Measurements from ENCODE around the gene PCIF1. TPM values are rescaled to one million over a fixed set of nuclear protein-coding genes. Genes with fewer than 3 reads are reported as not detected.

Gene PCIF1
- total and polyA plus RNA-seq, 8 donors, result 21.0 to 41.4 (median 27.3) TPM

DNA sequence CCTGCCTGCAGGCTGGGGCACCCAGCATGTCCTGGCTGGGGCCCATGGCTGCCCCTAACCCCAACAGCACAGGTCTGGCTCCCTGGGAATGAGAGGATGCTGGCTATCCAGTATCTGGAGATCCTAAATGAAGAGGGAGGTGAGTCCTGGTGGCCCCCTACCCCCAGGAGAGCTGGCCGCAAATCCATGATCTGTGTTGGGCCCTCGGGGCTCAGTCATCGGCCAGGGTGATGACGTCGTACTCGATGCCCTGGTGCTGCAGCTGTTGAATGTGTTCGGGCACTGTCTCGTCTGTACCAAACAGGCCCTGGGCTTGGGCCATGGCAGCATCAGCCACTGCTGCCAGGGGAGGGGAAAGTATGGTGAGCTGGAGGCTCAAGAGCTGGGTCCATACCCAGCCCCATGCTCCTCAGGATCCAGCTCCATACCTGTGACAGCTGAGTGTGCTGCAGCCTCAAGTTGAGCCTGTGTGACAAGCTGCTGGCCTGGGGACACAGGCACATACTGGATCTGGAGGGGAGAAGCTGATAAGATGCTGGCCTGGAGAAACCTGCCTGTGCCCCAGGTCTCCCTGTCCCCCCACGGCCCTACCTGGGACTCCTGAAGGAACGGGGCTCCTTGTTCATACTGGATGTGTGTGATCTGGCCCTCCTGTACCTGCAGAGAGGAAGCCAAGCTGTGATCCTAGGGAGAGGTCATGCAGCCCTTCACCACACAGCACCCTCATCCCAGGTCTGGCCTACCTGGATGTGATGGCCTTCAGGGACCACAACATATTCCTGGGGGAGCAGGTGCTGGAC, 14.5 kb downstream of the PCIF1 start:
- Histone ChIP-seq H3K4me1 (peaks cover 0 to 27% (median 16%) of the 10 kb centered on the region in 4 donors), H3K9me3 (no peaks in the 10 kb centered on the region), H3K27me3 (no peaks in the 10 kb centered on the region), H3K4me3 (no peak overlapping the region), H3K36me3 (peaks cover 86 to 100% (median 100%) of the 10 kb centered on the region in 4 donors), H3K27ac (no peak overlapping the region)
- TF ChIP-seq EP300 (IDR thresholded peaks at IDR 0.05) (no peak), POLR2AphosphoS5 (IDR thresholded peaks at IDR 0.05) (no peak), POLR2A (IDR thresholded peaks at IDR 0.05) (no peak)
- TF ChIP-seq, protein P1, sequence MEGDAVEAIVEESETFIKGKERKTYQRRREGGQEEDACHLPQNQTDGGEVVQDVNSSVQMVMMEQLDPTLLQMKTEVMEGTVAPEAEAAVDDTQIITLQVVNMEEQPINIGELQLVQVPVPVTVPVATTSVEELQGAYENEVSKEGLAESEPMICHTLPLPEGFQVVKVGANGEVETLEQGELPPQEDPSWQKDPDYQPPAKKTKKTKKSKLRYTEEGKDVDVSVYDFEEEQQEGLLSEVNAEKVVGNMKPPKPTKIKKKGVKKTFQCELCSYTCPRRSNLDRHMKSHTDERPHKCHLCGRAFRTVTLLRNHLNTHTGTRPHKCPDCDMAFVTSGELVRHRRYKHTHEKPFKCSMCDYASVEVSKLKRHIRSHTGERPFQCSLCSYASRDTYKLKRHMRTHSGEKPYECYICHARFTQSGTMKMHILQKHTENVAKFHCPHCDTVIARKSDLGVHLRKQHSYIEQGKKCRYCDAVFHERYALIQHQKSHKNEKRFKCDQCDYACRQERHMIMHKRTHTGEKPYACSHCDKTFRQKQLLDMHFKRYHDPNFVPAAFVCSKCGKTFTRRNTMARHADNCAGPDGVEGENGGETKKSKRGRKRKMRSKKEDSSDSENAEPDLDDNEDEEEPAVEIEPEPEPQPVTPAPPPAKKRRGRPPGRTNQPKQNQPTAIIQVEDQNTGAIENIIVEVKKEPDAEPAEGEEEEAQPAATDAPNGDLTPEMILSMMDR (IDR thresholded peaks at IDR 0.05), result no peak
- WGBS, 5 donors, result 65 to 85% (median 79%) methylated on average over 8 to 10 of the region's 10 CpGs
- DNase-seq, result no peak
- intact Hi-C loops (cut with DNase I; ENCODE audit: low total_unique reads), result no loop called here

DNA sequence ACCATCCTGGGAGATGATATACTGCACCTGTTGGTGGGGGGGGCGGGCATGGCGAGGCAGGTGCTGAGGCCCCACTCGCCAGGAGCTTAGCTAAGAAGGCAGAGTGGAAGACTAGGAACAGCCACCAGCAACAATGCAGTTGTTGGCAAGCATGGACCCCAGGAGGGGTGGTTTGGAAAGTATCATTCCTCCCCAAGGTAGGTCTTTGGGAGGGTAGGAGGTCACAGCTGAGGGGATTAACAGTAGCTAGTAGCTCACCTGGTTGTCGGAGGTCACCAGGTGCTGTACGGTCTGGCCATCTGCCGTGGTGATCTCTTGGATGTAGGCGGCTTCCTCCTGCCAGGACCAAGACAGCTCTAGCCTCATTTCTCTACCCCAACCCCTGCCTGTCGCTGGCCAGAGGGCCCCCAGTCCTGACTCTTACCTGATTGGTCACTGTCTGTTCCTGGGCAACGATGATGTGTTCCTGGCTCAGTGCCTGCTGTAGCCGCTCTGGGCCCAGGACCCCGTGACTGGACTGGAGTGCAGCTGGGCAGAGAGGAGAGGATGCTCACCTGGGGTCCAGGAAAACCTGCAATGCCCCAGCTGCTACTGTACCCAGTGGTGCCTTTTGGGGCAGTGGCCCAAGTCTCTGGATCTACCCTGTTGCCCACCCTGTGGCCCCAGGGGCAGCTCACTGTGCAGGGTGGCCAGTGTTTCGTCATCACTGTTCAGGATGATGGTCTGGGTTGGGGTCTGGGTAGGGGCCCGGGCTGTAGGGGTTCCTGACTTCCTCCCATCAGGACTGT, 15.3 kb downstream of the PCIF1 start:
- H3K27ac ChIP-seq, result no peak overlapping the region
- H3K4me3 ChIP-seq, result no peak overlapping the region
- 75 to 81% (median 80%) methylated on average over 13 of the region's 13 CpGs for WGBS, 5 donors
- H3K27me3 ChIP-seq, result no peaks in the 10 kb centered on the region
- intact Hi-C loops (cut with DNase I; ENCODE audit: low total_unique reads), result no loop called here
- H3K4me1 ChIP-seq, result peaks cover 0 to 27% (median 16%) of the 10 kb centered on the region in 4 donors
- peaks cover 78 to 96% (median 94%) of the 10 kb centered on the region in 4 donors for H3K36me3 ChIP-seq
- TF ChIP-seq, protein P1 (IDR thresholded peaks at IDR 0.05), result no peak
- TF ChIP-seq EP300 (IDR thresholded peaks at IDR 0.05), result no peak
- TF ChIP-seq POLR2A (IDR thresholded peaks at IDR 0.05), result no peak
- no peak for TF ChIP-seq POLR2AphosphoS5 (IDR thresholded peaks at IDR 0.05)
- DNase-seq, result no peak
- H3K9me3 ChIP-seq, result no peaks in the 10 kb centered on the region

DNA sequence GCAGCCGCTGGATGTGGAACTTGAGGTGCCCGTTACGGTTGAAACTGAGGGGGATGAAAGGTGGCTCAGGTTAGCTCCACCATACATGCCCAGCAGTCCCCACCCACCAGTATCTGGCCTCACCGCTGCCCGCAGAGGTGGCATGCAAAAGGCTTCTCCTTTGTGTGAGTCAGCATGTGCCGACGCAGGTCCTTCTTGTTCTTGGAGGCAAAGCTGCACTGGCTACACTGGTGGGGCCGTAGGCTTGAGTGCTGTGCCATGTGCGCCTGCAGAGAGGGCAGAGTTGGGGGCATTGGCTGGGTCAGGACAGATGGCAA, 15.8 kb downstream of the PCIF1 start:
- Histone ChIP-seq H3K36me3 (peaks cover 72 to 96% (median 89%) of the 10 kb centered on the region in 4 donors), H3K27me3 (no peaks in the 10 kb centered on the region), H3K4me3 (no peak overlapping the region), H3K27ac (no peak overlapping the region), H3K4me1 (peaks cover 0 to 22% (median 16%) of the 10 kb centered on the region in 4 donors), H3K9me3 (no peaks in the 10 kb centered on the region)
- intact Hi-C loops (cut with DNase I; ENCODE audit: low total_unique reads), result no loop called here
- 70 to 92% (median 85%) methylated on average over 7 to 9 of the region's 9 CpGs for WGBS, 5 donors
- DNase-seq, result no peak
- peak in 1 of 3 donors; percentile 2 for TF ChIP-seq POLR2AphosphoS5 (IDR thresholded peaks at IDR 0.05)
- TF ChIP-seq, protein P1 (IDR thresholded peaks at IDR 0.05), result no peak
- no peak for TF ChIP-seq EP300 (IDR thresholded peaks at IDR 0.05)

DNA sequence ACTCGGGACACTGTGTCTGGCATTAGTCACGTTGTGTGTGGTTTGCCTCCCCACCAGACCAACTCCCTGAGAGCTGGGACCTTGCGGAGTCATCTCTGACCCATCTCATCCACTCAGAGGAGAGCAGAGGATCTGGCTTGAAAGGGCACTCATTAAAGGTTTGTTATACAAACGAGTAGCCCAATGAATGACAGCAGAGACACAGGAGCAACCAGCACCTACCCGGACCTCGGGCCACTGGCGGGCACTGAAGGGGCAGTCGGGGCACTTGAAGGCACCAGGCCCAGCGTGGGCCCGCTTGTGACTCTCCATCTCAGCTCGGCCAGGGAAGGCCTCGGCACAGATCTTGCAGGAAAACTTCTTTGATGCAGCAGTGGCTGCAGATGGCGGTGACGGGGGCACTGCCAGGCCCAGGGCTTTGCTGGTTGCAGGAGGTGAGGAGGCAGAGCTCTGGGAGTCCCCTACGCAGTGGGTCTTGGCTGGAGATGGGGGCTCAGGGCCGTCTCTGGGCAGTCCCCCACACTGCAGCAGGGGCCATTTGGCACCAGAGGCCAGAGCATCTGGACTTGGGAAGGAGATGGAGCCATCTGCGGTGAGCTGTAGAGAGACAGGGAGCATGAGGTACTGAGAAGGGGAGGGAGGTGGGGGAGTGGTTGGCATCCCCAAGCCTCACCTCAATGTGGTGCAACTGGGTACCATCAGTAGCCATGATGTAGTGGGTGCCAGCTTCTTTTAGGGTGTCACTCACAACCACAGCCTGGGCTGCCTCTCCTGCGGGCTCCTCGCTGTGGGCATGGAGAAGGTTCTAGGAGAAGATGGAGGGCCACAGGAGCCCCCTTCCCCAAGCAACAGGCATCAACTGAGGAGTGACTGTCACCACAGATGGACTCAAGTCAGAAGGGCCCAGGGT, 17.7 kb downstream of the PCIF1 start:
- no peak for DNase-seq
- peaks cover 60 to 96% (median 88%) of the 10 kb centered on the region in 4 donors for H3K36me3 ChIP-seq
- intact Hi-C loops (cut with DNase I; ENCODE audit: low total_unique reads), result no loop called here
- TF ChIP-seq POLR2AphosphoS5 (IDR thresholded peaks at IDR 0.05) (no peak), EP300 (IDR thresholded peaks at IDR 0.05) (no peak), POLR2A (IDR thresholded peaks at IDR 0.05) (no peak)
- TF ChIP-seq, protein P1 (IDR thresholded peaks at IDR 0.05), result no peak
- 86 to 94% (median 91%) methylated on average over 15 to 19 of the region's 19 CpGs for WGBS, 5 donors
- H3K9me3 ChIP-seq, result no peaks in the 10 kb centered on the region
- no peaks in the 10 kb centered on the region for H3K27me3 ChIP-seq
- H3K27ac ChIP-seq, result no peak overlapping the region
- no peak overlapping the region for H3K4me3 ChIP-seq
- peaks cover 0 to 4% (median under 1%) of the 10 kb centered on the region in 4 donors for H3K4me1 ChIP-seq
